ENCODE data around the gene EPHB1.

GRCh38 chr3:135136361-135137100 is 341.5 kb downstream of the EPHB1 start:
- no peak for TF ChIP-seq REST (IDR thresholded peaks at IDR 0.05; ENCODE audit: insufficient read depth in 1 of 2, low read depth in 2 of 2, low read length in 2 of 2)
- no peak for TF ChIP-seq SIN3A (IDR thresholded peaks at IDR 0.05; ENCODE audit: borderline replicate concordance, insufficient read depth, low read length)
- no peak for TF ChIP-seq TAF1 (IDR thresholded peaks at IDR 0.05; ENCODE audit: borderline replicate concordance, insufficient read depth, low read length)
- no peak for TF ChIP-seq POLR2AphosphoS5 (IDR thresholded peaks at IDR 0.05; ENCODE audit: low read depth, low read length)
- no peak for TF ChIP-seq FOXP2 (optimal IDR thresholded peaks at IDR 0.05; ENCODE audit: borderline replicate concordance, extremely low read depth, extremely low read length, insufficient read depth)

Data from PFSK-1 (cell line).